GM18505 (cell line): ENCODE results near the gene OPHN1.

Source experiments
- ATAC-seq: cut with Tn5 transposase; IDR thresholded peaks from one replicate; pipeline ENCODE4 v1.9.1; 2021; ENCODE audit not compliant: unreplicated experiment
- POLR2A ChIP-seq: IDR thresholded peaks from 4 replicates; pipeline ENCODE4 v1.6.1; 2011; ENCODE audit warnings: borderline replicate concordance; ENCODE audit not compliant: insufficient read depth, insufficient read length; ENCODE audit errors: extremely low read depth

The OPHN1 gene

GRCh38 chrX:68234171-68234910 lies 199.0 kb downstream of the OPHN1 start:
- ATAC-seq, result no peak
- no peak for TF ChIP-seq POLR2A

DNA sequence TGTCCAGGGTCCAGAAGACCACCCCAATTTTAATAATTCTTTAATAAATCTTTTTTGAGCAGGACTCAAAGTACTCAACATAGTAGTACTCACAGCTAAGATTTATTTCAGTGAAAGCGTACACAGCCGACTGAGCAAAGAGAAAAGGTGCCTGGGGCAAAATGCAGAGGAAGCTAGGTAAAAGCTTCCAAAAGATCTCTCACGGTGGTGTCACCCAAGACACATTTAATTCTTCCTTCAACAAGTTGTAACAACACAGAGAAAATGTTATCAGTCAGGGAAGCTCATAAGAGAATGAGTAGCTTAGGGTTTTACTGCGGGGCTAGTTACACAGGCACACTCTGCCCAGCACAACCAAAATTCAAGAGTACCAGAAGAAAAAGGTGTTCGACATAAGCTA lies 201.1 kb downstream of the OPHN1 start:
- no peak for ATAC-seq
- TF ChIP-seq POLR2A, result no peak

DNA sequence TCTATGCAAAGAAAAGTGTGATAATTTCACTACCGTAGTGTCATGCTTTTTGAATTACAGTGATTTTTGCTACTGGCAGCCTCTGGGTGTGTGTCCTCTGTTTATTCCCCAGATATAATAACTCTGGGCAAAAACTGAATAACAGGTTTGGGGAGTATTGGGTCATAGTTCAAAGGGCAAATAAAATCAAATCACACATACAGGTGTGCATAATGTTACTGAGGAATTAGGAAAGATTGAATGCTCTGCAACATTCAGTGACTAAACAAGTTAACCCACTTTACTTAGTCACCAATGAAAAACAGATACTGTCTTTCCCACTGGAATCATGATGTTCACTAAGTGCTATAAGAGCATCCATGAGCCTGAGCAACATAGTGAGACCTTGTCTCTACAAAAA lies 224.3 kb downstream of the OPHN1 start:
- ATAC-seq, result no peak
- TF ChIP-seq POLR2A, result no peak

- no peak for ATAC-seq
- TF ChIP-seq POLR2A, result no peak
Measured at GRCh38 chrX:68204521-68205038, 228.7 kb downstream of the OPHN1 start.

DNA sequence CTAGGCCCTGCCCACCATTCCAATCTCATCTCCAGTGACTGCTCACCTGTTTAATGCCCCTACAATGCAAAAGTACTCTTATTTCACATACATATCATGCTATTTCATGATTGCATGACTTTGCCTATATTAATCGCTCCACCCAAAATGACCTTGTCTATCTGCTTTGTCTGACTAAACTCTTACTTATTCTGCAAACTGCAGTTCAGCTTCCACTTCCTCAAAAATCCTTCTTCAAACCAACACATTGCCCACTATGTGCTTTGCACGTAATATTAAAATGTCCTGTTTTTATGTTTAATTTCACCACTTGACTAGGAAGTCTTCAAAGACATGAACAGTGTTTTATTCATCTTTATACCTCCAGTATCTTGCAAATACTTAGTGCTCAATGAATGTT lies 229.6 kb downstream of the OPHN1 start:
- no peak for TF ChIP-seq POLR2A
- peak; percentile 92 for ATAC-seq

- no peak for ATAC-seq
- no peak for TF ChIP-seq POLR2A
Measured at GRCh38 chrX:68203211-68203610, 230.1 kb downstream of the OPHN1 start.

DNA sequence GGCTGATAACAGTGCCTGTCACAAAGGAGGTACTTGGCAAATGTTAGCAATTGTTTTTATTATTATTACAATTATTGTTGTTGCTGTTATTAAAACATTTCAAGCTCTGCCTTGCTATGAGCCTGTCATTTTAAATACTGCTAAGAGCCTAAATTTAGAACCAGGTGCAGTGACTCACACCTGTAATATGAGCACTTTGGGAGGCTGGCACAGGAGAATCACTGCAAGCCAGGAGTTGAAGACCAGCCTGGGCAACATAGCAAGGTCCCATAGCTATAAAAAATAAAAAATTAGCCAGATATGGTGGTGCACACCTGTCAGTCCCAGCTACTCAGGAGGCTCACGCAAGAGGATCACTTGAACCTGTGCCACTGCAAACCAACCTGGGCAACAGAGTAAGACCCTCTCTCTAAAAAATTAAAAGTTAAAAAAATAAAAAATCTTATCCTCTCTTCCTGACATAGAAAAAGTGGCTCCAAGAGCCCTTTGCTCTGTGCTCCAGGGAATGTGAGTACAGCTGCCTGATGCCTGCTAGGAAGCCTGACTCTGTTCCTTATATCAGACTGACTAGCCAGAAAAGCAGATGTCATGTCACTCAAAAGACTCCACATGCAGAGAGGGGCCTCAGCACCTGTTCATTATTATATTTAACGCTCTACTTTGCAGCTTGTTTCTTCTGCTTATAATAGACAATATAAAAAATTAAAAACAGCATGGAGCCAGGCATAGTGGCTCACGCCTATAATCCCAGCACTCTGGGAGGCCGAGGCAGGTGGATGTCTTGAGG lies 234.0 kb downstream of the OPHN1 start:
- ATAC-seq, result no peak

GRCh38 chrX:68196939-68197791 lies 236.1 kb downstream of the OPHN1 start:
- TF ChIP-seq POLR2A, result no peak
- peak; percentile 70 for ATAC-seq

More for the DNA sequence above, 234.0 kb downstream of the OPHN1 start:
- no peak for TF ChIP-seq POLR2A

- no peak for ATAC-seq
- no peak for TF ChIP-seq POLR2A
Measured at GRCh38 chrX:68195561-68195960, 237.7 kb downstream of the OPHN1 start.

- TF ChIP-seq POLR2A, result no peak
- ATAC-seq, result no peak
Measured at GRCh38 chrX:68193786-68194185, 239.5 kb downstream of the OPHN1 start.

DNA sequence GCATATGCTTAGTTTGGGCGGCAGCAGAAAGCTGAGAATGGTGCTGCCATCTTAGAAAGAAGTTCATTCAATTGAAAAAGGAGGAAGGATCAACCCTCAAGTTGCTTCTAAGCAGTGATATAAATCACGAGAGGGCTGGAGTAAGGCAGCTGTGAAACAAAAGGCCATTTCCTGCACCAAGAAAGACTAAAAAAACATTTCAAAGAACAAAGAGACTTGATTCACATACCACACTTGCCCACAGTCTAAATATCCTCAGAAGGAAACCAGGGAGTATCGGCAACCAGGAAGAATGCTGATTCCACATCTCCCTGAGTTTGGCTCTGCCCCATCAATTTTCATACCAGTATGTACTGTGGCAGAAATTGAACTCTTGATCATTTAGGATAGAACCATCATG lies 240.1 kb downstream of the OPHN1 start:
- TF ChIP-seq POLR2A, result no peak
- no peak for ATAC-seq

- TF ChIP-seq POLR2A, result no peak
- no peak for ATAC-seq
Measured at GRCh38 chrX:68190799-68191198, 242.5 kb downstream of the OPHN1 start.
